ENCODE data around the gene SNX10. TPM values are rescaled to one million over a fixed set of nuclear protein-coding genes. Genes with fewer than 3 reads are reported as not detected.
"Not testable (repeated sequence)": the region's sequence is repeated elsewhere in the genome, so short reads cannot be mapped to it uniquely, and the experiment has no call there.

SNX10 gene
- total RNA-seq, 1 donor from 2014 or later = 5.2 TPM

DNA sequence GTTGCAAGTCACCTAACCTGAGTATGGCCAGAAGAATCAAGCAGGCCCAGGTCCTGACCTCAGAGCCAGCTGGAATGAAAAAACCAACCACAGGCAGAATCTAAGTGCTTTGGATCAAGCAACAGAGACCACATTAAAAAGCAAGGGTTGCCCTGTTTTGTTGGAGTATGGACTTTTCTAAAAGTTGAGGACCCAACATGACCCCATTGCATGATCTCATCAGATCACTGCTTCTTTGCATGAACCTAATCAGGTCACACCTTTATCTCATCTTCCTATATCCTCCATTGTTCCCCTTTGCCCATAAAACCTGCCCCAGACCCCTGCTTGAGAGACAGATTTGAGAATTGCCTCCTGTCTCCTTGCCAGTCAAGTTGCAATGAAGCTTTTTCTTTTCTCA is 11.6 kb upstream of the SNX10 start:
- H3K27ac ChIP-seq = no peak overlapping the region
- intact Hi-C loops (cut with DNase I) = no loop called here
- no peak for TF ChIP-seq POLR2A (IDR thresholded peaks at IDR 0.05)
- TF ChIP-seq, protein P1, sequence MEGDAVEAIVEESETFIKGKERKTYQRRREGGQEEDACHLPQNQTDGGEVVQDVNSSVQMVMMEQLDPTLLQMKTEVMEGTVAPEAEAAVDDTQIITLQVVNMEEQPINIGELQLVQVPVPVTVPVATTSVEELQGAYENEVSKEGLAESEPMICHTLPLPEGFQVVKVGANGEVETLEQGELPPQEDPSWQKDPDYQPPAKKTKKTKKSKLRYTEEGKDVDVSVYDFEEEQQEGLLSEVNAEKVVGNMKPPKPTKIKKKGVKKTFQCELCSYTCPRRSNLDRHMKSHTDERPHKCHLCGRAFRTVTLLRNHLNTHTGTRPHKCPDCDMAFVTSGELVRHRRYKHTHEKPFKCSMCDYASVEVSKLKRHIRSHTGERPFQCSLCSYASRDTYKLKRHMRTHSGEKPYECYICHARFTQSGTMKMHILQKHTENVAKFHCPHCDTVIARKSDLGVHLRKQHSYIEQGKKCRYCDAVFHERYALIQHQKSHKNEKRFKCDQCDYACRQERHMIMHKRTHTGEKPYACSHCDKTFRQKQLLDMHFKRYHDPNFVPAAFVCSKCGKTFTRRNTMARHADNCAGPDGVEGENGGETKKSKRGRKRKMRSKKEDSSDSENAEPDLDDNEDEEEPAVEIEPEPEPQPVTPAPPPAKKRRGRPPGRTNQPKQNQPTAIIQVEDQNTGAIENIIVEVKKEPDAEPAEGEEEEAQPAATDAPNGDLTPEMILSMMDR (IDR thresholded peaks at IDR 0.05) = no peak
- TF ChIP-seq POLR2AphosphoS5 (IDR thresholded peaks at IDR 0.05; ENCODE audit: insufficient read depth in 1 of 2, low read depth in 1 of 2) = no peak
- H3K4me1 ChIP-seq = no peaks in the 10 kb centered on the region
- no peak for DNase-seq (ENCODE audit: extremely low spot score in 2 of 2)
- H3K27me3 ChIP-seq = no peaks in the 10 kb centered on the region
- no peaks in the 10 kb centered on the region for H3K9me3 ChIP-seq
- H3K4me3 ChIP-seq = no peak overlapping the region
- H3K36me3 ChIP-seq = no peaks in the 10 kb centered on the region

- no peak for DNase-seq (ENCODE audit: extremely low spot score in 2 of 2)
Observed at GRCh38 chr7:26280723-26281122, 10.9 kb upstream of the SNX10 start.

DNA sequence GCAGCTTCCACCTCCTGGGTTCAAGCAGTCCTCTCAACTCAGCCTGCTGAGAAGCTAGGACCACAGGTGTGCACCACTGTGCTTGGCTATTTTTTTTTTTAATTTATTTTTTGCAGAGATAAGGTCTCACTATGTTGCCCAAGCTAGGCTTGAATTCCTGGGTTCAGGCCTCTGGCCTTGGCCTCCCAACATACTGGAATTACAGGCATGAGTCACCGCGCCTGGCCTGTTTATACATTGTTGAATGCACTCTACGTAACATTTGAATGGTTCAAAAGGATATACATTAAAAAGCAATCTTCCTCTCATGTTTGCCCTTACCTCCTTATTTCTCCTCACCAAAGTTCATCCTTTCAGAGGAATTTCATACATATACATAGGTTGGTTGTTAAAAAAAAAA is 7.2 kb upstream of the SNX10 start:
- no peaks in the 10 kb centered on the region for H3K36me3 ChIP-seq
- no peak for TF ChIP-seq POLR2A (IDR thresholded peaks at IDR 0.05)
- TF ChIP-seq, protein P1 (IDR thresholded peaks at IDR 0.05) = no peak
- TF ChIP-seq POLR2AphosphoS5 (IDR thresholded peaks at IDR 0.05; ENCODE audit: insufficient read depth in 1 of 2, low read depth in 1 of 2) = no peak
- no peaks in the 10 kb centered on the region for H3K9me3 ChIP-seq
- intact Hi-C loops (cut with DNase I) = no loop called here
- H3K27me3 ChIP-seq = no peaks in the 10 kb centered on the region
- H3K4me3 ChIP-seq = no peak overlapping the region
- no peak overlapping the region for H3K27ac ChIP-seq
- no peaks in the 10 kb centered on the region for H3K4me1 ChIP-seq
- no peak for DNase-seq (ENCODE audit: extremely low spot score in 2 of 2)

More at GRCh38 chr7:26280723-26281122, 10.9 kb upstream of the SNX10 start:
- H3K27ac ChIP-seq = no peak overlapping the region
- TF ChIP-seq POLR2AphosphoS5 (IDR thresholded peaks at IDR 0.05; ENCODE audit: insufficient read depth in 1 of 2, low read depth in 1 of 2) (no peak), POLR2A (IDR thresholded peaks at IDR 0.05) (no peak)
- TF ChIP-seq, protein P1 (IDR thresholded peaks at IDR 0.05) = no peak
- intact Hi-C loops (cut with DNase I) = no loop called here
- H3K9me3 ChIP-seq = no peaks in the 10 kb centered on the region
- H3K36me3 ChIP-seq = no peaks in the 10 kb centered on the region
- no peak overlapping the region for H3K4me3 ChIP-seq
- no peaks in the 10 kb centered on the region for H3K27me3 ChIP-seq
- no peaks in the 10 kb centered on the region for H3K4me1 ChIP-seq

- Histone ChIP-seq H3K4me1 (no peaks in the 10 kb centered on the region), H3K36me3 (no peaks in the 10 kb centered on the region), H3K9me3 (no peaks in the 10 kb centered on the region), H3K4me3 (no peak overlapping the region), H3K27me3 (no peaks in the 10 kb centered on the region), H3K27ac (no peak overlapping the region)
- intact Hi-C loops (cut with DNase I) = no loop called here
- TF ChIP-seq POLR2AphosphoS5 (IDR thresholded peaks at IDR 0.05; ENCODE audit: insufficient read depth in 1 of 2, low read depth in 1 of 2) = no peak
- no peak for DNase-seq (ENCODE audit: extremely low spot score in 2 of 2)
Observed at GRCh38 chr7:26284995-26285632, 6.5 kb upstream of the SNX10 start.

DNA sequence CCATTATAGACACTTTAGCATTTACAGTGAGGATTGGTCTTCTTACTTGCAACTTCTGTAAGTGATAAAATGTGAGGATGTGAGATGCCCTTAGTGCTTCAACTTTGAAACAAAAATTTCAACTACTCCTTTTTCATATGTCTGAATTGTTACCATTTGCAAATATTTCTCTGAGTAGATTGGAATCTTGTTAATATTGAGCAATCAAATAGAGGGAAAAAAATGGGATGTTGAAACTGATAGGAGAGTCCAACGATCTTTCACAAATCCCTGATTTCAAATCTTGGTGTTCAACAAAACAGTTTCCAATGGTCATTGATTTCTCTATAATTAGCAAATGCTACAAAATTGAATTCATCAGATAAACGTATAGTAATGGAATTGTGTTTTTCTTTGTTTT is 5.5 kb upstream of the SNX10 start:
- intact Hi-C loops (cut with DNase I) = no loop called here
- Histone ChIP-seq H3K27me3 (no peaks in the 10 kb centered on the region), H3K4me3 (no peak overlapping the region), H3K27ac (no peak overlapping the region), H3K4me1 (no peaks in the 10 kb centered on the region), H3K36me3 (no peaks in the 10 kb centered on the region), H3K9me3 (no peaks in the 10 kb centered on the region)
- TF ChIP-seq POLR2A (IDR thresholded peaks at IDR 0.05) (no peak), POLR2AphosphoS5 (IDR thresholded peaks at IDR 0.05; ENCODE audit: insufficient read depth in 1 of 2, low read depth in 1 of 2) (no peak)
- TF ChIP-seq, protein P1 (IDR thresholded peaks at IDR 0.05) = no peak
- no peak for DNase-seq (ENCODE audit: extremely low spot score in 2 of 2)

GRCh38 chr7:26288126-26288525 is 3.5 kb upstream of the SNX10 start:
- DNase-seq (ENCODE audit: extremely low spot score in 2 of 2); intact Hi-C loops (cut with DNase I): not testable (repeated sequence)

More at GRCh38 chr7:26288126-26288525, 3.5 kb upstream of the SNX10 start:
- not testable (repeated sequence) for H3K27ac ChIP-seq, H3K4me3 ChIP-seq, H3K27me3 ChIP-seq, H3K36me3 ChIP-seq, H3K4me1 ChIP-seq, H3K9me3 ChIP-seq
